Activated B cell treated with CpG ODN at 0.5 μM for 24 hours (primary cell): ENCODE measurements around the gene VASH1. TPM values are rescaled to one million over a fixed set of nuclear protein-coding genes. Genes with fewer than 3 reads are reported as not detected.

Source experiments
- ATAC-seq: fragments of 200-7000 bp; cut with Tn5 transposase; one replicate; pipeline ENCODE4 v1.10.0; 2021; ENCODE audit warnings: low read depth, mild to moderate bottlenecking, moderate library complexity
- CTCF ChIA-PET: fragments of 350-600 bp; sonication (Branson Sonifier 250); formaldehyde crosslinking; loops from one replicate; lab custom pipeline; 2021; ENCODE audit warnings: antibody characterized with exemption; lab: Charles Lee
- POLR2A ChIA-PET: fragments of 350-600 bp; sonication (Branson Sonifier 250); formaldehyde crosslinking; loops from one replicate; lab custom pipeline; 2021; ENCODE audit warnings: antibody characterized with exemption; lab: Charles Lee
- DNase-seq: peaks from one replicate; pipeline ENCODE4 v3.0.0; 2022
- H3K27ac Mint-ChIP-seq: one replicate; pipeline ENCODE4 v1.8.0; 2020; ENCODE audit warnings: mixed read lengths
- H3K27me3 Mint-ChIP-seq: one replicate; pipeline ENCODE4 v1.8.0; 2021; ENCODE audit warnings: mixed read lengths
- H3K36me3 Mint-ChIP-seq: one replicate; pipeline ENCODE4 v1.8.0; 2021; ENCODE audit warnings: low read depth, mixed read lengths
- H3K4me1 Mint-ChIP-seq: one replicate; pipeline ENCODE4 v1.8.0; 2021; ENCODE audit warnings: mixed read lengths
- H3K4me3 Mint-ChIP-seq: one replicate; pipeline ENCODE4 v1.8.0; 2020; ENCODE audit warnings: mild to moderate bottlenecking, mixed read lengths
- H3K9me3 Mint-ChIP-seq: one replicate; pipeline ENCODE4 v1.8.0; 2020; ENCODE audit warnings: mixed read lengths
- intact Hi-C: fragments of 100-400 bp; cut with micrococcal nuclease; formaldehyde crosslinking; loops from one replicate; pipeline ENCODE4 v1.15.1; 2024
- total RNA-seq: library from RNA; stranded (reverse); gene quantifications from 2 replicates; pipeline ENCODE4 v1.2.3, GENCODE V29; 2022
- TF ChIP-seq, protein P1 (sequence below): fragments of 200-600 bp; IDR thresholded peaks from one replicate; pipeline ENCODE4 v1.8.0; 2022; ENCODE audit warnings: antibody characterized with exemption, mild to moderate bottlenecking

Gene VASH1
- total RNA-seq, 1 donor from 2014 or later, result 1.0 TPM

DNA sequence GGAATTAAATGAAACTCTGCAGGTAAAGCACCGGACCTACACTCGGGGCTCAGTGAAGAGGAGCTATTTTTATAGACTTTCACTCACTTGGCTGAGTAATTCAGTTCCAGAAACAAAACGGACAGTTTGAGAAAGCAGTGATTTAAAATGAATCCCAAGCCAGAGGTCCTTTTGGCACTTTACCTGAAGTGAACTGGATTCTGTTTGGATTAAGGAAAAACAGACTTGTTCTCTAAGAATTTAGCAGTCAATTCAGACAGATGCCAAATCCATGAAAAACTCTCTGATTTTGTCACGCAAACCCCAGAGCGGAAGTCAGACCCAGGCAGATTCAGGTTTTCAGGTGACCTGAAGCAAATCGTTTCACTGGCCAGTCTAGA, 4.9 kb upstream of the VASH1 start:
- ATAC-seq (no peak), DNase-seq (no peak)
- H3K27me3 Mint-ChIP-seq, result peaks cover 25% of the 10 kb centered on the region
- peaks cover 5% of the 10 kb centered on the region for H3K4me1 Mint-ChIP-seq
- TF ChIP-seq, protein P1, sequence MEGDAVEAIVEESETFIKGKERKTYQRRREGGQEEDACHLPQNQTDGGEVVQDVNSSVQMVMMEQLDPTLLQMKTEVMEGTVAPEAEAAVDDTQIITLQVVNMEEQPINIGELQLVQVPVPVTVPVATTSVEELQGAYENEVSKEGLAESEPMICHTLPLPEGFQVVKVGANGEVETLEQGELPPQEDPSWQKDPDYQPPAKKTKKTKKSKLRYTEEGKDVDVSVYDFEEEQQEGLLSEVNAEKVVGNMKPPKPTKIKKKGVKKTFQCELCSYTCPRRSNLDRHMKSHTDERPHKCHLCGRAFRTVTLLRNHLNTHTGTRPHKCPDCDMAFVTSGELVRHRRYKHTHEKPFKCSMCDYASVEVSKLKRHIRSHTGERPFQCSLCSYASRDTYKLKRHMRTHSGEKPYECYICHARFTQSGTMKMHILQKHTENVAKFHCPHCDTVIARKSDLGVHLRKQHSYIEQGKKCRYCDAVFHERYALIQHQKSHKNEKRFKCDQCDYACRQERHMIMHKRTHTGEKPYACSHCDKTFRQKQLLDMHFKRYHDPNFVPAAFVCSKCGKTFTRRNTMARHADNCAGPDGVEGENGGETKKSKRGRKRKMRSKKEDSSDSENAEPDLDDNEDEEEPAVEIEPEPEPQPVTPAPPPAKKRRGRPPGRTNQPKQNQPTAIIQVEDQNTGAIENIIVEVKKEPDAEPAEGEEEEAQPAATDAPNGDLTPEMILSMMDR, result no peak
- H3K27ac Mint-ChIP-seq, result no peak overlapping the region
- H3K36me3 Mint-ChIP-seq, result no peaks in the 10 kb centered on the region
- ChIA-PET CTCF (interaction anchor here (0.6 kb wide), 1 partner anchor 123 kb away, joined by 3 read pairs; no protein-coding TSS in a partner anchor), POLR2A (no interaction called here)
- no peaks in the 10 kb centered on the region for H3K9me3 Mint-ChIP-seq
- H3K4me3 Mint-ChIP-seq, result no peak overlapping the region
- intact Hi-C loops, result no loop called here

- Mint-ChIP-seq H3K9me3 (no peaks in the 10 kb centered on the region), H3K36me3 (no peaks in the 10 kb centered on the region), H3K4me3 (no peak overlapping the region), H3K4me1 (peaks cover 11% of the 10 kb centered on the region), H3K27ac (no peak overlapping the region), H3K27me3 (peaks cover 35% of the 10 kb centered on the region)
- ATAC-seq (no peak), DNase-seq (no peak)
- intact Hi-C loops, result no loop called here
- CTCF ChIA-PET, result no interaction called here
- POLR2A ChIA-PET, result no interaction called here
- TF ChIP-seq, protein P1, result no peak
These were observed 1.7 kb upstream of the VASH1 start for GRCh38 chr14:76759589-76759988.

GRCh38 chr14:76760331-76761135, 735 bp upstream of the VASH1 start:
- H3K9me3 Mint-ChIP-seq, result no peaks in the 10 kb centered on the region
- H3K4me3 Mint-ChIP-seq, result peak overlapping the region; percentile 74
- H3K27me3 Mint-ChIP-seq, result peaks cover 38% of the 10 kb centered on the region
- ChIA-PET POLR2A (no interaction called here), CTCF (no interaction called here)
- H3K36me3 Mint-ChIP-seq, result no peaks in the 10 kb centered on the region
- ATAC-seq (no peak), DNase-seq (no peak)
- H3K4me1 Mint-ChIP-seq, result peaks cover 11% of the 10 kb centered on the region
- peak overlapping the region; percentile 12 for H3K27ac Mint-ChIP-seq
- intact Hi-C loops, result loop anchor here (2.0 kb wide), 1 partner anchor 52 kb away; the partner anchor contains the start of gene ANGEL1
- TF ChIP-seq, protein P1, result no peak

DNA sequence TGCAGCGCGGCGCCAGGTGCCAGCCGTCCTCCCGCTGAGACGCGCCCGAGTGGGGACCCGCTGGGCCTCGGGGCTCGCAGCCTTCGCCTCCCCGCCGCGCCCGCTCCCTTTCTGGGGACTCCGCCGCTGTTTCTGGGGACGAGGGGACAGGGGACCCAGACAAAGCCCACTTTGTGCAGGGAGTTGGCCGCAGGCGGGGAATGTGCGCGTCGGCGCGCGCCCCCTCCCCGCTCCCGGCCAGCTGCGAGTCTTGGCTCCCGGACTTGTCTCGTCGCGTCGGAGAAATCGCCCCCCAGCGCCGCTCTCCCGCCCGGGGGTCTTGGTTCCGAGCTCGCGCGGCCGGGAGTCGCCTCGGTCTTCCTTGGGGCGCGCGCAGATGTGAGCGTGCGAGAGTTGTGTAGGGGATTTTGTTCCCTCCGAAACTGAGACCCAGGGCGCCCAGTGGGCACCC, 717 bp downstream of the VASH1 start:
- no peak for DNase-seq
- intact Hi-C loops, result loop anchor here (2.0 kb wide), 1 partner anchor 51 kb away; the partner anchor contains the start of gene ANGEL1
- POLR2A ChIA-PET, result no interaction called here

More for the DNA sequence above, 717 bp downstream of the VASH1 start:
- CTCF ChIA-PET, result interaction anchor here (1.0 kb wide), 1 partner anchor 23 kb away, joined by 4 read pairs; no protein-coding TSS in a partner anchor
- Mint-ChIP-seq H3K27me3 (peaks cover 38% of the 10 kb centered on the region), H3K4me1 (peaks cover 11% of the 10 kb centered on the region), H3K36me3 (no peaks in the 10 kb centered on the region), H3K27ac (no peak overlapping the region), H3K9me3 (no peaks in the 10 kb centered on the region), H3K4me3 (peak overlapping the region; percentile 79)
- TF ChIP-seq, protein P1, result no peak
- no peak for ATAC-seq
